ENCODE results near the gene CNTNAP2. TPM values are rescaled to one million over a fixed set of nuclear protein-coding genes. Genes with fewer than 3 reads are reported as not detected.

The CNTNAP2 gene
- total RNA-seq, 2 donors from 2014 or later: 171 to 228 TPM

- H3K9me3 Mint-ChIP-seq: peaks cover 2% of the 10 kb centered on the region
- no peaks in the 10 kb centered on the region for H3K27me3 Mint-ChIP-seq (ENCODE audit: insufficient read depth)
- no peak overlapping the region for H3K4me3 Mint-ChIP-seq
- H3K27ac Mint-ChIP-seq: no peak overlapping the region
- no peak overlapping the region for H3K4me3 ChIP-seq (ENCODE audit: low read length)
- H3K9me3 ChIP-seq (ENCODE audit: control insufficient read depth, low read length): no peaks in the 10 kb centered on the region
- no peaks in the 10 kb centered on the region for H3K4me1 Mint-ChIP-seq
- no peak overlapping the region for H3K27ac ChIP-seq (ENCODE audit: low read depth, low read length)
- no peaks in the 10 kb centered on the region for H3K27me3 ChIP-seq (ENCODE audit: control insufficient read depth, insufficient read depth, low read length, poor library complexity, severe bottlenecking)
- no peak overlapping the region for H3K9ac ChIP-seq (ENCODE audit: extremely low read depth, low read length, poor library complexity, severe bottlenecking)
- DNase-seq: no peak
- 90% methylated on average over 3 of the region's 3 CpGs; no CpG with 5 or more reads in 1 of the 2 experiments for WGBS, 2 experiments (ENCODE audit: insufficient coverage in 1 of 2, insufficient read length in 1 of 2)
- no peaks in the 10 kb centered on the region for H3K4me1 ChIP-seq (ENCODE audit: control insufficient read depth, insufficient read depth, low read length)
- H3K36me3 ChIP-seq (ENCODE audit: control insufficient read depth, insufficient read depth, low read length): no peaks in the 10 kb centered on the region
- H3K36me3 Mint-ChIP-seq (ENCODE audit: low read depth): no peaks in the 10 kb centered on the region
- no peak for TF ChIP-seq CTCF (conservative IDR thresholded peaks at IDR 0.05)
Measured at GRCh38 chr7:148223738-148224137, 2107.1 kb downstream of the CNTNAP2 start.

- no peak for TF ChIP-seq CTCF (conservative IDR thresholded peaks at IDR 0.05)
- Mint-ChIP-seq H3K4me1 (no peaks in the 10 kb centered on the region), H3K27ac (no peak overlapping the region), H3K27me3 (ENCODE audit: insufficient read depth) (no peaks in the 10 kb centered on the region), H3K4me3 (no peak overlapping the region), H3K9me3 (no peaks in the 10 kb centered on the region), H3K36me3 (ENCODE audit: low read depth) (no peaks in the 10 kb centered on the region)
- Histone ChIP-seq H3K9ac (ENCODE audit: extremely low read depth, low read length, poor library complexity, severe bottlenecking) (no peak overlapping the region), H3K27me3 (ENCODE audit: control insufficient read depth, insufficient read depth, low read length, poor library complexity, severe bottlenecking) (no peaks in the 10 kb centered on the region), H3K27ac (ENCODE audit: low read depth, low read length) (peak overlapping the region; percentile 40), H3K36me3 (ENCODE audit: control insufficient read depth, insufficient read depth, low read length) (no peaks in the 10 kb centered on the region), H3K4me3 (ENCODE audit: low read length) (no peak overlapping the region), H3K9me3 (ENCODE audit: control insufficient read depth, low read length) (no peaks in the 10 kb centered on the region), H3K4me1 (ENCODE audit: control insufficient read depth, insufficient read depth, low read length) (no peaks in the 10 kb centered on the region)
- no peak for DNase-seq
- WGBS, 2 experiments (ENCODE audit: insufficient coverage in 1 of 2, insufficient read length in 1 of 2): 63 to 94% methylated on average over 3 of the region's 3 CpGs
Measured at GRCh38 chr7:148230296-148230695, 2113.7 kb downstream of the CNTNAP2 start.

GRCh38 chr7:148230883-148231282 is 2114.3 kb downstream of the CNTNAP2 start:
- Mint-ChIP-seq H3K9me3 (no peaks in the 10 kb centered on the region), H3K27ac (no peak overlapping the region), H3K36me3 (ENCODE audit: low read depth) (no peaks in the 10 kb centered on the region), H3K4me1 (no peaks in the 10 kb centered on the region), H3K27me3 (ENCODE audit: insufficient read depth) (no peaks in the 10 kb centered on the region), H3K4me3 (no peak overlapping the region)
- DNase-seq: no peak
- H3K36me3 ChIP-seq (ENCODE audit: control insufficient read depth, insufficient read depth, low read length): no peaks in the 10 kb centered on the region
- H3K27ac ChIP-seq (ENCODE audit: low read depth, low read length): peak overlapping the region; percentile 40
- no peak overlapping the region for H3K9ac ChIP-seq (ENCODE audit: extremely low read depth, low read length, poor library complexity, severe bottlenecking)
- no peak for TF ChIP-seq CTCF (conservative IDR thresholded peaks at IDR 0.05)
- WGBS, 2 experiments (ENCODE audit: insufficient coverage in 1 of 2, insufficient read length in 1 of 2): 83 to 96% methylated on average over 2 to 4 of the region's 4 CpGs
- no peaks in the 10 kb centered on the region for H3K27me3 ChIP-seq (ENCODE audit: control insufficient read depth, insufficient read depth, low read length, poor library complexity, severe bottlenecking)
- H3K9me3 ChIP-seq (ENCODE audit: control insufficient read depth, low read length): no peaks in the 10 kb centered on the region
- no peak overlapping the region for H3K4me3 ChIP-seq (ENCODE audit: low read length)
- no peaks in the 10 kb centered on the region for H3K4me1 ChIP-seq (ENCODE audit: control insufficient read depth, insufficient read depth, low read length)
